GM12878 (cell line): ENCODE measurements around the gene VPS18. TPM values are rescaled to one million over a fixed set of nuclear protein-coding genes. Genes with fewer than 3 reads are reported as not detected.
A peak's percentile ranks its signal among the peaks of the same experiment; 100 is the strongest.

Source experiments
- ATF7 ChIP-seq: fragments of 450-650 bp; IDR thresholded peaks from 2 replicates; pipeline ENCODE4 v1.6.1; 2016; ENCODE audit warnings: low read depth, mild to moderate bottlenecking
- BACH1 ChIP-seq: fragments of 450-650 bp; IDR thresholded peaks from 2 replicates; pipeline ENCODE4 v1.6.1; 2017; ENCODE audit warnings: mild to moderate bottlenecking, borderline replicate concordance
- BCL3 ChIP-seq: IDR thresholded peaks from 2 replicates; pipeline ENCODE4 v1.6.1; 2011; ENCODE audit warnings: borderline replicate concordance, low read depth, mild to moderate bottlenecking, moderate library complexity, low read length; ENCODE audit not compliant: insufficient read depth, poor library complexity, severe bottlenecking
- CHD2 ChIP-seq: IDR thresholded peaks from 2 replicates; pipeline ENCODE4 v1.6.1; 2011; ENCODE audit warnings: low read depth, low read length, improper control_type of control experiment, borderline replicate concordance
- E2F8 ChIP-seq: fragments of 450-650 bp; IDR thresholded peaks from 2 replicates; pipeline ENCODE4 v1.6.1; 2018; ENCODE audit warnings: mild to moderate bottlenecking, low read depth, moderate library complexity; ENCODE audit not compliant: partially characterized antibody
- EP300 ChIP-seq, 2 experiments: fragments of 150-350 bp in 1 of 2; IDR thresholded peaks; 2 replicates each; pipeline ENCODE4 v1.6.1; 2011 to 2012; ENCODE audit warnings: low read depth in 2 of 2, low read length in 2 of 2, borderline replicate concordance in 1 of 2, improper control_type of control experiment in 1 of 2, inconsistent platforms in 1 of 2; ENCODE audit not compliant: control insufficient read depth in 1 of 2
- GABPA ChIP-seq: IDR thresholded peaks from 2 replicates; pipeline ENCODE4 v1.6.1; 2014; ENCODE audit warnings: antibody characterized with exemption, low read depth, mild to moderate bottlenecking, inconsistent platforms
- HDAC2 ChIP-seq: fragments of 200-600 bp; sonication (generic); IDR thresholded peaks from 2 replicates; pipeline ENCODE4 v1.6.1; 2017
- HDAC6 ChIP-seq: fragments of 200-600 bp; sonication (generic); IDR thresholded peaks from one replicate; pipeline ENCODE4 v1.8.0; 2017; ENCODE audit warnings: antibody characterized with exemption; ENCODE audit not compliant: unreplicated experiment
- IKZF2 ChIP-seq, 2 experiments: fragments of 450-650 bp; IDR thresholded peaks; 2 replicates each; pipeline ENCODE4 v1.6.1; 2017; ENCODE audit warnings: mild to moderate bottlenecking in 2 of 2, moderate library complexity in 2 of 2
- MEF2A ChIP-seq: IDR thresholded peaks from 2 replicates; pipeline ENCODE4 v1.6.1; 2011; ENCODE audit warnings: low read depth, mild to moderate bottlenecking, low read length, moderate library complexity; ENCODE audit not compliant: insufficient read depth
- PBX3 ChIP-seq: IDR thresholded peaks from 2 replicates; pipeline ENCODE4 v1.6.1; 2011; ENCODE audit warnings: mild to moderate bottlenecking, low read depth, low read length, moderate library complexity; ENCODE audit not compliant: insufficient replicate concordance
- RCOR1 ChIP-seq: conservative IDR thresholded peaks from 2 replicates; pipeline ENCODE4 v1.6.1; 2012; ENCODE audit warnings: low read depth, low read length, improper control_type of control experiment
- SIN3A ChIP-seq: IDR thresholded peaks from 2 replicates; pipeline ENCODE4 v1.6.1; 2012; ENCODE audit warnings: low read depth, low read length, improper control_type of control experiment
- SRF ChIP-seq, 2 experiments: IDR thresholded peaks; 2 replicates each; pipeline ENCODE4 v1.6.1; 2011; ENCODE audit warnings: low read depth in 2 of 2, low read length in 2 of 2, mild to moderate bottlenecking in 1 of 2, moderate library complexity in 1 of 2
- TCF12 ChIP-seq: IDR thresholded peaks from 2 replicates; pipeline ENCODE4 v1.6.1; 2011; ENCODE audit warnings: low read depth, mild to moderate bottlenecking, low read length
- TCF3 ChIP-seq: IDR thresholded peaks from 2 replicates; pipeline ENCODE4 v1.6.1; 2012; ENCODE audit warnings: low read depth, mild to moderate bottlenecking, low read length, borderline replicate concordance; ENCODE audit not compliant: insufficient read depth
- YY1 ChIP-seq: IDR thresholded peaks from 2 replicates; pipeline ENCODE4 v1.6.1; 2011; ENCODE audit warnings: low read depth, mild to moderate bottlenecking, low read length
- ZNF217 ChIP-seq: fragments of 450-650 bp; IDR thresholded peaks from 2 replicates; pipeline ENCODE4 v1.6.1; 2017; ENCODE audit warnings: antibody characterized with exemption, mild to moderate bottlenecking
- ZNF24 ChIP-seq: fragments of 450-650 bp; IDR thresholded peaks from 2 replicates; pipeline ENCODE4 v1.6.1; 2017; ENCODE audit warnings: antibody characterized with exemption, mild to moderate bottlenecking
- polyA plus RNA-seq, 11 experiments: library from polyadenylated mRNA; depleted of rRNA in 4 of 11; unstranded in 6 of 11; stranded (reverse) in 5 of 11; fragments of >200 nt; fragmentation: Nextera tagmentation in 4 of 11; fragmentation: Illumina TruSeq in 1 of 11; extraction: Ambion mirVana in 4 of 11; extraction: Trizol in 1 of 11; gene quantifications; 1 replicate in 1 of 11; 2 replicates in 10 of 11; pipeline versions ENCODE4 v1.2.1 to v1.2.3, GENCODE V29; 2011 to 2016; ENCODE audit warnings: inconsistent platforms in 2 of 11, missing spikeins in 2 of 11, low read depth in 1 of 11
- total RNA-seq, 4 experiments: library from RNA; depleted of rRNA in 3 of 4; stranded (reverse); fragments of >200 nt in 3 of 4; fragmentation: Illumina TruSeq in 1 of 4; extraction: Trizol in 1 of 4; gene quantifications; 2 replicates each; pipeline versions ENCODE4 v1.2.1 to v1.2.3, GENCODE V29; 2013 to 2021
- TF ChIP-seq, protein P1 (sequence below): fragments of 450-650 bp; IDR thresholded peaks from 2 replicates; pipeline ENCODE4 v1.6.1; 2014; ENCODE audit warnings: mild to moderate bottlenecking
- TF ChIP-seq, protein P2 (sequence below): IDR thresholded peaks from 2 replicates; pipeline ENCODE4 v1.6.1; 2012; ENCODE audit warnings: low read depth, low read length, improper control_type of control experiment

VPS18 gene
- total and polyA plus RNA-seq, 10 of the 15 experiments (the other 5 are each of a cell fraction or from before 2014, with no cell fraction given) = 0.71 to 20.4 (median 10.6) TPM

- TF ChIP-seq, protein P1, sequence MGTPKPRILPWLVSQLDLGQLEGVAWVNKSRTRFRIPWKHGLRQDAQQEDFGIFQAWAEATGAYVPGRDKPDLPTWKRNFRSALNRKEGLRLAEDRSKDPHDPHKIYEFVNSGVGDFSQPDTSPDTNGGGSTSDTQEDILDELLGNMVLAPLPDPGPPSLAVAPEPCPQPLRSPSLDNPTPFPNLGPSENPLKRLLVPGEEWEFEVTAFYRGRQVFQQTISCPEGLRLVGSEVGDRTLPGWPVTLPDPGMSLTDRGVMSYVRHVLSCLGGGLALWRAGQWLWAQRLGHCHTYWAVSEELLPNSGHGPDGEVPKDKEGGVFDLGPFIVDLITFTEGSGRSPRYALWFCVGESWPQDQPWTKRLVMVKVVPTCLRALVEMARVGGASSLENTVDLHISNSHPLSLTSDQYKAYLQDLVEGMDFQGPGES = no peak
- TF ChIP-seq IKZF2 (IDR thresholded peaks at IDR 0.05) (peak; percentile 58 to 59; a peak in 3 of 4 replicates), GABPA (no peak), SRF (IDR thresholded peaks at IDR 0.05; ENCODE audit: low read depth in 2 of 2, low read length in 2 of 2) (no peak), ZNF24 (no peak), HDAC6 (no peak), EP300 (IDR thresholded peaks at IDR 0.05; ENCODE audit: borderline replicate concordance in 1 of 2, control insufficient read depth in 1 of 2, low read depth in 2 of 2, low read length in 2 of 2) (no peak), SIN3A (no peak), TCF3 (no peak), E2F8 (peak; percentile 84), MEF2A (no peak), TCF12 (no peak), ATF7 (no peak), RCOR1 (no peak), YY1 (0 out of 2 replicates have a peak, but pooled peaks have one; percentile 27), CHD2 (no peak), BCL3 (peak; percentile 26), HDAC2 (no peak), PBX3 (no peak), BACH1 (no peak; the same call in 1 of the 2 replicates), ZNF217 (peak; percentile 32; the same call in 1 of the 2 replicates)
- TF ChIP-seq, protein P2, sequence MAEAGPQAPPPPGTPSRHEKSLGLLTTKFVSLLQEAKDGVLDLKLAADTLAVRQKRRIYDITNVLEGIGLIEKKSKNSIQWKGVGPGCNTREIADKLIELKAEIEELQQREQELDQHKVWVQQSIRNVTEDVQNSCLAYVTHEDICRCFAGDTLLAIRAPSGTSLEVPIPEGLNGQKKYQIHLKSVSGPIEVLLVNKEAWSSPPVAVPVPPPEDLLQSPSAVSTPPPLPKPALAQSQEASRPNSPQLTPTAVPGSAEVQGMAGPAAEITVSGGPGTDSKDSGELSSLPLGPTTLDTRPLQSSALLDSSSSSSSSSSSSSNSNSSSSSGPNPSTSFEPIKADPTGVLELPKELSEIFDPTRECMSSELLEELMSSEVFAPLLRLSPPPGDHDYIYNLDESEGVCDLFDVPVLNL = no peak
Measured at GRCh38 chr15:40873694-40874561, 20.3 kb upstream of the VPS18 start, which contains the start of gene RHOV (continued).
